SK-N-SH (cell line): Measurements from ENCODE around the gene RRP8. TPM values are rescaled to one million over a fixed set of nuclear protein-coding genes. Genes with fewer than 3 reads are reported as not detected.

Experiments used
- CTCF ChIA-PET: fragments of 300-600, 350-600 bp; formaldehyde crosslinking; extraction: SDS; loops from one replicate; lab custom pipeline; 2021; lab: Yijun Ruan, JAX
- POLR2A ChIA-PET: fragments of 350-600 bp; sonication (Branson Sonifier 250); formaldehyde crosslinking; extraction: SDS; loops from one replicate; lab custom pipeline; 2020; ENCODE audit warnings: antibody characterized with exemption, inconsistent platforms; lab: Yijun Ruan, JAX
- DNase-seq: peaks from one replicate; pipeline ENCODE4 v3.0.0; 2012
- H2AFZ ChIP-seq: fragments of 200-600 bp; sonication (generic); 2 replicates; pipeline ENCODE4 v1.8.1; 2016; ENCODE audit warnings: antibody characterized with exemption, mild to moderate bottlenecking, low read depth
- H3F3A ChIP-seq: fragments of 200-600 bp; sonication (generic); replicated peaks from 2 replicates; pipeline ENCODE3; 2016; ENCODE audit warnings: antibody characterized with exemption, mild to moderate bottlenecking; ENCODE audit not compliant: insufficient read depth
- H3K27ac ChIP-seq, 2 experiments: fragments of 200-500 bp in 1 of 2; fragments of 200-600 bp in 1 of 2; sonication (Bioruptor generic) in 1 of 2; sonication (generic), shearing (Covaris generic) in 1 of 2; 2 replicates each; pipeline versions ENCODE4 v1.5.1 to v1.6.1; 2014 to 2016; ENCODE audit warnings: low read depth in 2 of 2, inconsistent platforms in 1 of 2, low read length in 1 of 2, mild to moderate bottlenecking in 1 of 2, mixed read lengths in 1 of 2
- H3K27me3 ChIP-seq: fragments of 200-600 bp; sonication (generic), shearing (Covaris generic); 2 replicates; pipeline ENCODE4 v1.6.1; 2016; ENCODE audit warnings: mixed run types; ENCODE audit not compliant: insufficient read depth
- H3K36me3 ChIP-seq, 2 experiments: fragments of 200-500 bp in 1 of 2; fragments of 200-600 bp in 1 of 2; sonication (Bioruptor generic) in 1 of 2; sonication (generic) in 1 of 2; replicated peaks in 1 of 2; 2 replicates each; pipeline versions ENCODE3 to v1.5.1; 2014 to 2016; ENCODE audit warnings: low read length in 1 of 2, mild to moderate bottlenecking in 1 of 2; ENCODE audit not compliant: insufficient read depth in 2 of 2, control insufficient read depth in 1 of 2
- H3K4me1 ChIP-seq, 2 experiments: fragments of 200-500 bp in 1 of 2; fragments of 200-600 bp in 1 of 2; sonication (Bioruptor generic) in 1 of 2; sonication (generic), shearing (Covaris generic) in 1 of 2; 2 replicates each; pipeline versions ENCODE4 v1.5.1 to v1.6.1; 2014 to 2016; ENCODE audit warnings: low read depth in 1 of 2, low read length in 1 of 2, mixed run types in 1 of 2; ENCODE audit not compliant: insufficient read depth in 2 of 2, control insufficient read depth in 1 of 2
- H3K4me2 ChIP-seq: fragments of 200-600 bp; sonication (generic), shearing (Covaris generic); 2 replicates; pipeline ENCODE4 v1.6.1; 2017; ENCODE audit warnings: mixed run types
- H3K4me3 ChIP-seq, 2 experiments: fragments of 200-500 bp in 1 of 2; fragments of 200-600 bp in 1 of 2; sonication (Bioruptor generic) in 1 of 2; sonication (generic), shearing (Covaris generic) in 1 of 2; 2 replicates each; pipeline versions ENCODE4 v1.5.1 to v1.8.1; 2014 to 2016; ENCODE audit warnings: low read depth in 2 of 2, inconsistent platforms in 1 of 2, low read length in 1 of 2, mild to moderate bottlenecking in 1 of 2, mixed read lengths in 1 of 2, moderate library complexity in 1 of 2
- H3K79me2 ChIP-seq: fragments of 200-600 bp; sonication (generic); 2 replicates; pipeline ENCODE4 v1.8.1; 2017; ENCODE audit warnings: mild to moderate bottlenecking; ENCODE audit not compliant: insufficient read depth
- H3K9ac ChIP-seq: fragments of 200-600 bp; sonication (generic); 2 replicates; pipeline ENCODE4 v1.6.1; 2017; ENCODE audit warnings: mixed run types
- H3K9me2 ChIP-seq: fragments of 200-600 bp; sonication (generic); 2 replicates; pipeline ENCODE4 v1.6.1; 2017; ENCODE audit warnings: mixed run types
- H3K9me3 ChIP-seq: fragments of 200-600 bp; sonication (generic); 2 replicates; pipeline ENCODE4 v1.6.1; 2017; ENCODE audit warnings: mixed run types, mild to moderate bottlenecking, moderate library complexity
- H4K20me1 ChIP-seq: fragments of 200-600 bp; sonication (generic); 2 replicates; pipeline ENCODE4 v1.6.1; 2017; ENCODE audit warnings: mild to moderate bottlenecking, mixed run types; ENCODE audit not compliant: insufficient read depth
- FOSL2 ChIP-seq: IDR thresholded peaks from 2 replicates; pipeline ENCODE4 v1.4.0; 2012; ENCODE audit warnings: low read depth, mild to moderate bottlenecking, moderate library complexity, borderline replicate concordance
- FOXJ3 ChIP-seq: sonication (generic); formaldehyde crosslinking; IDR thresholded peaks from 2 replicates; pipeline ENCODE4 v1.5.1; 2020; ENCODE audit warnings: mild to moderate bottlenecking, missing genetic modification reagents
- FOXM1 ChIP-seq: IDR thresholded peaks from 2 replicates; pipeline ENCODE4 v1.4.0; 2012; ENCODE audit warnings: low read depth, mild to moderate bottlenecking
- GABPA ChIP-seq: IDR thresholded peaks from 2 replicates; pipeline ENCODE4 v1.4.0; 2012; ENCODE audit warnings: low read depth, mild to moderate bottlenecking
- MAX ChIP-seq: IDR thresholded peaks from 2 replicates; pipeline ENCODE4 v1.4.0; 2012; ENCODE audit warnings: low read depth
- RAD21 ChIP-seq: IDR thresholded peaks from 2 replicates; pipeline ENCODE4 v1.6.1; 2012; ENCODE audit warnings: mild to moderate bottlenecking, low read length
- RCOR1 ChIP-seq: fragments of 150-350 bp; IDR thresholded peaks from 2 replicates; pipeline ENCODE4 v1.6.1; 2017; ENCODE audit warnings: antibody characterized with exemption, low read length
- REST ChIP-seq: IDR thresholded peaks from 2 replicates; pipeline ENCODE4 v1.6.1; 2012; ENCODE audit warnings: mild to moderate bottlenecking, low read depth, low read length, moderate library complexity
- RXRA ChIP-seq: IDR thresholded peaks from 2 replicates; pipeline ENCODE4 v1.4.0; 2012; ENCODE audit warnings: low read depth, mild to moderate bottlenecking, borderline replicate concordance
- TCF12 ChIP-seq: IDR thresholded peaks from 2 replicates; pipeline ENCODE4 v1.4.0; 2012
- TEAD4 ChIP-seq: IDR thresholded peaks from 2 replicates; pipeline ENCODE4 v1.4.0; 2012; ENCODE audit warnings: mild to moderate bottlenecking, borderline replicate concordance; ENCODE audit not compliant: insufficient read depth
- USF1 ChIP-seq: IDR thresholded peaks from 2 replicates; pipeline ENCODE4 v1.4.0; 2012; ENCODE audit warnings: low read depth, borderline replicate concordance
- USF2 ChIP-seq: fragments of 150-350 bp; IDR thresholded peaks from 2 replicates; pipeline ENCODE4 v1.6.1; 2017; ENCODE audit warnings: antibody characterized with exemption, low read length, low read depth, borderline replicate concordance
- WGBS: methylation state at CpG from one replicate; pipeline ENCODE4 v1.1.6; 2017; ENCODE audit warnings: low lambda C conversion rate; 5-methylcytosine and 5-hydroxymethylcytosine counted together
- polyA plus RNA-seq, 3 experiments: library from polyadenylated mRNA; depleted of rRNA; stranded (reverse); fragments of >200 nt; gene quantifications; 2 replicates each; pipeline ENCODE4 v1.2.3, GENCODE V29; 2012

Gene RRP8
- polyA plus RNA-seq, 1 of the 3 experiments (the other 2 are of a cell fraction), result 7.8 TPM

- Histone ChIP-seq H3K27ac (no peak overlapping the region), H3K4me1 (no peaks in the 10 kb centered on the region), H3K27me3 (no peaks in the 10 kb centered on the region), H3K79me2 (no peaks in the 10 kb centered on the region), H3K9ac (no peak overlapping the region), H3K9me3 (no peaks in the 10 kb centered on the region), H3K9me2 (no peaks in the 10 kb centered on the region), H3K4me3 (no peak overlapping the region), H3K36me3 (no peaks in the 10 kb centered on the region), H2AFZ (no peak overlapping the region), H4K20me1 (no peaks in the 10 kb centered on the region), H3K4me2 (no peak overlapping the region), H3F3A (no peaks in the 10 kb centered on the region)
- no peak for DNase-seq
- CTCF ChIA-PET, result interaction anchor here (0.8 to 1.6 kb wide), 3 partner anchors 15 to 32 kb away, joined by 3 to 6 read pairs (median 4); no protein-coding TSS in a partner anchor
- WGBS, result 90% methylated on average over 4 of the region's 4 CpGs
- no peak for TF ChIP-seq USF1
- TF ChIP-seq FOSL2, result peak; percentile 11; the same call in 1 of the 2 replicates
- TF ChIP-seq FOXM1, result no peak
- POLR2A ChIA-PET, result no interaction called here
Measured at GRCh38 chr11:6563121-6563619, 40.2 kb downstream of the RRP8 start.

- Histone ChIP-seq H3K4me3 (no peak overlapping the region), H3K27ac (no peak overlapping the region), H3K4me1 (no peaks in the 10 kb centered on the region), H3K9me3 (no peaks in the 10 kb centered on the region), H3K4me2 (no peak overlapping the region), H3K27me3 (no peaks in the 10 kb centered on the region), H3K9ac (no peak overlapping the region), H3F3A (no peaks in the 10 kb centered on the region), H3K79me2 (no peaks in the 10 kb centered on the region), H3K36me3 (no peaks in the 10 kb centered on the region), H2AFZ (no peak overlapping the region), H4K20me1 (no peaks in the 10 kb centered on the region), H3K9me2 (no peaks in the 10 kb centered on the region)
- WGBS, result 73% methylated on average over 3 of the region's 3 CpGs
- CTCF ChIA-PET, result interaction anchor here (0.9 to 1.2 kb wide), 2 partner anchors 51 to 145 kb away, joined by 3 read pairs; partner anchors contain the start of gene TAF10
- no peak for DNase-seq
- TF ChIP-seq RCOR1, result no peak
- TF ChIP-seq MAX, result no peak
- TF ChIP-seq FOXM1, result no peak
- TF ChIP-seq USF2, result no peak
- TF ChIP-seq REST, result no peak
- TF ChIP-seq FOXJ3, result no peak
- TF ChIP-seq RXRA, result no peak
- TF ChIP-seq GABPA, result no peak
- TF ChIP-seq USF1, result no peak
- no peak for TF ChIP-seq RAD21
- no peak for TF ChIP-seq TEAD4
- TF ChIP-seq TCF12, result no peak
- POLR2A ChIA-PET, result no interaction called here
Measured at GRCh38 chr11:6561288-6561687, 42.1 kb downstream of the RRP8 start.
